NCI-H526 (cell line): ENCODE measurements around the gene PRB2.
"Not testable (repeated sequence)": the region's sequence is repeated elsewhere in the genome, so short reads cannot be mapped to it uniquely, and the experiment has no call there.

Experiments used
- DNase-seq, 2 experiments: peaks; one replicate each; lab custom pipeline; 2025; lab: John Stamatoyannopoulos, UW

The PRB2 gene

GRCh38 chr12:11395467-11395866, at the start of gene PRB2:
Gene PRB2 (minus strand): TSS chr12:11395567. CDS start chr12:11395529, 38 bp downstream.
- DNase-seq = not testable (repeated sequence)

GRCh38 chr12:11437966-11438365, 42.6 kb upstream of the PRB2 start:
- no peak for DNase-seq

- DNase-seq = no peak
These were observed 38.3 kb upstream of the PRB2 start for GRCh38 chr12:11433664-11434063.

DNA sequence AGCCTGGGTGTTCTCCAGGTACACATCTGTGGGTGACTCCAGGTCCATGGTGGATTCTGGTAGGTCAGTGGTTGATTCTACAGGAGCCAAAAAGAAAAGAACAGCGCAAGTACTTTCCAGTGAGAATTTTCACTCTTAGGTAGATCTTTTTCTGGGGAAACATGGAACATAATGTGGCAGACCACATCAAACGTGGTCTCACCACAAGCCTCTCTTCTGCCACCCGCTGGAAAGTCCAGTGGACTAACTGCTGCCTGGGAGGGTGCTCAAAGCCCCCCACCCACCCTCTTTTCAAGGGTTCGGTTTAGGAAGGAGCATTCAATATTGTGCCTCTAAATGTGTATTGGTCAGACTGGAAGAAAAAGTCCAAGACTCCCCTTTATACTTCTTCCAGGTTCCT, 36.1 kb upstream of the PRB2 start:
- DNase-seq = no peak

GRCh38 chr12:11427341-11427740, 32.0 kb upstream of the PRB2 start:
- DNase-seq = no peak

DNA sequence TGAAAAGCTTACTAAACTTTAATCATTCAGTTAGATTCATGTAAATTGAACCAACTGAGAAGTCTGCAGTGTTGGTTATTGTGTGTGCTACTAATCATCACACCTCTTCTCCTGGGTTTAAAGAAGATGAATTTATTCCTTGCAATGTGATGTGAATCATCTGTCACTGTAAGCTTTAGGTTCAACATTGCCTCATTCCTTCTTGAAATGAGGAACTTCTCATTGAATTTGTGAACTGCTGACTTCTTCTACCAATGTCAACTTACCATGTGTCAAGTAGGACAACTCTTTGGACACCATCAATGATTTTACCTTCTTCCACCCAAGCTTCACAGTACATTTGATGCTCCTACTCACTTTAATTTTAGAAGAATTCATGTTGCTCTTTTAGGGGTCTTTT, 17.4 kb upstream of the PRB2 start:
- no peak for DNase-seq

DNA sequence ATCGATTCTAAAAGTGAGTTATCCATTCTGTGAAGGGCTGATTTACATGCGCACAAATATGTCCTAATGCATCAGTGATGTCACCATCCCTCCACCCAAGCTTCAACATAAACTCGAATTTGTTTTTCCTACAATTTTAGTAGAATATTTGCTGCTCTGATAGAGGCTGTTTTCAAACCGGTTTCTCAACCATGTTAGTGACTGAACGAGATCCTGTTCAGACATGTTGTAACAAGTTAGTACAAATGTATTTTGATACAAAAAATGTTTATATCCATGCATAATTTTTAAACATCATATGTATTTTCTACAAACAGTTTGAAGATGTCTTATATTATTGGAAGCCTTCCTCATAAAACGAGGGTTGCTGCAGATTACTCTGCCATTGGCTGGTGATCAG, 12.7 kb upstream of the PRB2 start:
- no peak for DNase-seq

DNA sequence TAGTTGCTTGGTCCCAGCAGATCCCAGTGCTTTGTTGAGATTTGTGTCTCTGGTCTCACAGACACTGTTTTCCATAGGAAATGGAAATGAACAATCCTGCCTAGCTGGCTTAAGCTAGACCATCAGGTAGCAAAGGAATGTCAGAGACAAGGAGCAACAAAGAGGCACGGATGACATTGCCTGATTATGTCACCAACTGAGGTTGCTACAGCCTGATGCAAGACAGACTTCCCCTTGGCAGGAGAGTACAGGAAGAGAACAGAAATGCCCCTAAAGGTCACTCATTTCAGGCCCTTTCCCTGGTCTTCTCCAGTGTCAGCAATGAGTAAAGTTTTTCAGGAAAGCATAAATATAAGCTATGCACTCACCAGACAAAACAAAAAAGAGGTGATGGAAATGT, 2.0 kb upstream of the PRB2 start:
- DNase-seq = no peak

DNA sequence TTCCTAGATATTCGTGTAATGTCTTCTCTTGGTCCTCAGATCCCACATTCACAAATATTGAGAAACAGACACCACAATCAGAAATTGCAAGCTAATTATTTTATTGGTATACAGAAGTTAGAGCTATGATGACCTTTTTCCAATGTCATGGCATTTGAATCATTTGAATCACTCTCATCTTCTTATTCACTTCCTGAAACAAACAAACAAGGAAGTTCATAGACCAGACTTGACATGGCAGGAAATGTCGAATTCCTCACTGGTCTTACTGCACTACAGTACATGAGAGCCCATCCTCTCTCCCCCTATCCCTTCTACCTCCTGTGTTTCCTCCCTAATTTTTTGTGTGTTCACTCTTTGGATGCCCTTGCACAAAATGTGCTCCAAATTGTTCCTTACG, 3.9 kb downstream of the PRB2 start:
- DNase-seq = not testable (repeated sequence)

DNA sequence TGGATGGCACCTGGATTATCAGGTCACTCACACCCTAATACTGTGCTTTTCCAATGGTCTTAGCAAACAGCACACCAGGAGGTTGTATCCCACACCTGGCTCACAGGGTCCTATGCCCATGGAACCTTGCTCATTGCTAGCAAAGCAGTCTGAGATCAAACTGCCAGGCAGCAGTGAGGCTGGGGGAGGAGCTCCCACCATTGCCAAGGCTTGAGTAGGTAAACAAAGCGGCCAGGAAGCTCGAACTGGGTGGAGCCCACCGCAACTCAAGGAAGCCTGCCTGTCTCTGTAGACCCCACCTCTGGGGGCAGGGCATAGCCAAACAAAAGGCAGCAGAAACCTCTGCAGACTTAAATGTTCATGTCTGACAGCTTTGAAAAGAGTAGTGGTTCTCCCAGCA, 17.9 kb downstream of the PRB2 start:
- not testable (repeated sequence) for DNase-seq

GRCh38 chr12:11361151-11361550, 34.2 kb downstream of the PRB2 start:
- no peak for DNase-seq

DNA sequence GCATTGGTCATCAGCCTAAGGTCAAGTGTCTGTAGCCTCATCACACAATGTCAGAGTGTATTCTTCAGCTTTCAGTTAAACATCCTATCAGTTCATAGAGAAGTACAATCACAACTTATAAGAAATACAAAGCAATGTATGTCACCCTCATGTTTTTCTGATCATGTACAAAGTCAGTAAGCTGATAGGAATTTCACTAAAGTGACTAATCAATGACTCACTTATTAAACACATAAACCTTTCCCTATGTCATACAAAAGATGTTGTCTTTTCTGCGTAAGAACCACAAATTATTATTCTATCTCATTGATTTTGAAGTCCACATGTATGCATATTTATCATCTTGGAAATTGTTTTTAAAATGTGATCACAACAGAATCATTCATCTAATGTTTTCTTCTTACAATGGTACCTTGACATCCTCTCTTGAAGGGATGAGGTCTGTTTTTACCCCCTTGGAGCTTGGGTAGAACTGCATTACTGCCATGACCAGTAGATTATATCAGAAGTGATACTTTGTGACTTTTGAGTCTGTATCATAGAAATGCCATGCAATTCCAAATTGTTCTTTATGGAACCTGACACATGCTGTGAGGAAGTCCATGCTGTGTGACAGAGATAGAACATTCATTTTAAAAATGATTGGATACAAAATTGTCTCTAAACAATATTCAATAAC, 35.0 kb downstream of the PRB2 start:
- not testable (repeated sequence) for DNase-seq

DNA sequence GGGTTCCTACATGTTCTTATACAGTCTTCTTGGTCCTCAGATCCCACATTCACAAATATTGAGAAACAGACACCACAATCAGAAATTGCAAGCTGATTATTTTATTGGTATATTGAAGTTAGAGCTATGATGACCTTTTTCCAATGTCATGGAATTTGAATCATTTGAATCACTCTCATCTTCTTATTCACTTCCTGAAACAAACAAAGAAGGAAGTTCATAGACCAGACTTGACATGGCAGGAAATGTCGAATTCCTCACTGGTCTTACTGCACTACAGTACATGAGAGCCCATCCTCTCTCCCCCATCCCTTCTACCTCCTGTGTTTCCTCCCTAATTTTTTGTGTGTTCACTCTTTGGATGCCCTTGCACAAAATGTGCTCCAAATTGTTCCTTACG, 43.6 kb downstream of the PRB2 start:
- not testable (repeated sequence) for DNase-seq

GRCh38 chr12:11348439-11348838, 46.9 kb downstream of the PRB2 start:
- DNase-seq = no peak

- peak in 1 of 2 experiments; percentile 13 for DNase-seq
These were observed 47.6 kb downstream of the PRB2 start for GRCh38 chr12:11347810-11348209.

- DNase-seq = no peak
These were observed 50.9 kb downstream of the PRB2 start for GRCh38 chr12:11344500-11344899.
